HG03575 (cell line): ENCODE data around the gene DHX16.

Experiments used
- ATAC-seq: cut with Tn5 transposase; IDR thresholded peaks from one replicate; pipeline ENCODE4 v1.9.1; 2021; ENCODE audit not compliant: unreplicated experiment, insufficient number of reproducible peaks, low FRiP score; ENCODE audit errors: extremely low read depth

Gene DHX16

GRCh38 chr6:30646450-30647241, 26.2 kb downstream of the DHX16 start, which contains the start of gene C6orf136:
TSS of gene C6orf136 (plus strand) at chr6:30647133. CDS start at chr6:30647232, 99 bp downstream.
- no peak for ATAC-seq

GRCh38 chr6:30645989-30646388, 26.8 kb downstream of the DHX16 start:
- ATAC-seq = no peak

- no peak for ATAC-seq
These were observed 28.0 kb downstream of the DHX16 start for GRCh38 chr6:30644769-30645168.

- no peak for ATAC-seq
These were observed 29.1 kb downstream of the DHX16 start for GRCh38 chr6:30643656-30644055.

- ATAC-seq = no peak
These were observed 31.8 kb downstream of the DHX16 start for GRCh38 chr6:30641048-30641447.

- ATAC-seq = no peak
These were observed 32.3 kb downstream of the DHX16 start for GRCh38 chr6:30640481-30640880.

GRCh38 chr6:30635834-30636233, 37.0 kb downstream of the DHX16 start:
- ATAC-seq = no peak

- ATAC-seq = no peak
These were observed 46.1 kb downstream of the DHX16 start, which contains the start of gene ATAT1 for GRCh38 chr6:30626484-30627366. TSS of gene ATAT1 (plus strand) at chr6:30626874.

- ATAC-seq = no peak
These were observed 47.3 kb downstream of the DHX16 start for GRCh38 chr6:30625511-30625910.

- no peak for ATAC-seq
These were observed 53.2 kb downstream of the DHX16 start for GRCh38 chr6:30619561-30619960.

- ATAC-seq = no peak
These were observed 54.5 kb downstream of the DHX16 start for GRCh38 chr6:30618270-30618797.

- ATAC-seq = peak; percentile 53
These were observed 55.1 kb downstream of the DHX16 start, which contains the start of gene MRPS18B for GRCh38 chr6:30617565-30618269. TSS of gene MRPS18B (plus strand) at chr6:30617840. CDS start at chr6:30617866, 26 bp downstream.

GRCh38 chr6:30616811-30617564, 55.8 kb downstream of the DHX16 start, which contains the start of gene PPP1R10:
TSS of gene PPP1R10 (minus strand) at chr6:30617243. CDS start at chr6:30609944, 7,299 bp downstream.
- ATAC-seq = peak; percentile 49

GRCh38 chr6:30615958-30616810, 56.6 kb downstream of the DHX16 start:
- ATAC-seq = no peak

GRCh38 chr6:30615219-30615957, 57.4 kb downstream of the DHX16 start:
- ATAC-seq = no peak

GRCh38 chr6:30614843-30615218, 58.0 kb downstream of the DHX16 start:
- no peak for ATAC-seq
